HepG2 (cell line): ENCODE data around the gene PIGV. TPM values are rescaled to one million over a fixed set of nuclear protein-coding genes. Genes with fewer than 3 reads are reported as not detected.

Experiments
- ATAC-seq: fragments of 200-7000 bp; cut with Tn5 transposase; 3 replicates; pipeline ENCODE4 v1.9.1; 2020; ENCODE audit warnings: mild to moderate bottlenecking, moderate library complexity
- BruUV-seq: library from RNA; stranded (reverse); fragments of 400-500 nt; replicated peaks from 2 replicates; lab custom pipeline; 2021; lab: Mats Ljungman, UMichigan
- CTCF ChIA-PET: fragments of 300-600 bp; formaldehyde crosslinking; extraction: SDS; loops from one replicate; lab custom pipeline; 2021; ENCODE audit warnings: low total read pairs, inconsistent platforms, low intra/inter-chr PET ratio; lab: Yijun Ruan, JAX
- POLR2A ChIA-PET: fragments of 350-600 bp; sonication (Branson Sonifier 250); formaldehyde crosslinking; loops from one replicate; lab custom pipeline; 2020; ENCODE audit warnings: antibody characterized with exemption, inconsistent platforms; lab: Yijun Ruan, JAX
- DNase-seq: peaks from one replicate; pipeline ENCODE4 v3.0.0-alpha.2; 2015; ENCODE audit warnings: low spot score
- FAIRE-seq: peaks from 3 replicates; lab custom pipeline; 2011; peaks lifted over from hg19 to GRCh38; lab: Jason Lieb, UNC
- H2AFZ ChIP-seq: one replicate; pipeline ENCODE4 v1.6.1; 2011; ENCODE audit warnings: low read length, inconsistent platforms
- H3K27ac ChIP-seq: fragments of 300-600 bp; 3 replicates; pipeline ENCODE4 v1.8.0; 2011; ENCODE audit warnings: mixed run types, mild to moderate bottlenecking, mixed read lengths, low read length, inconsistent platforms; ENCODE audit not compliant: insufficient read depth; ENCODE audit errors: extremely low read length
- H3K27me3 ChIP-seq, 2 experiments: fragments of 200-600 bp in 1 of 2; 2 replicates in 1 of 2; 3 replicates in 1 of 2; pipeline versions ENCODE4 v1.6.0 to v1.8.0; 2011; ENCODE audit warnings: low read length in 2 of 2, mild to moderate bottlenecking in 2 of 2, moderate library complexity in 2 of 2, inconsistent platforms in 1 of 2; ENCODE audit not compliant: insufficient read depth in 2 of 2, control insufficient read depth in 1 of 2
- H3K36me3 ChIP-seq, 2 experiments: fragments of 200-600 bp in 1 of 2; replicated peaks in 1 of 2; 2 replicates in 1 of 2; 3 replicates in 1 of 2; pipeline versions ENCODE4 v1.5.1 to v1.8.0; 2011; ENCODE audit warnings: low read length in 2 of 2, inconsistent platforms in 1 of 2; ENCODE audit not compliant: insufficient read depth in 2 of 2, control insufficient read depth in 1 of 2
- H3K4me1 ChIP-seq: 2 replicates; pipeline ENCODE4 v1.5.1; 2012; ENCODE audit warnings: low read length, inconsistent platforms; ENCODE audit not compliant: insufficient read depth
- H3K4me2 ChIP-seq: 2 replicates; pipeline ENCODE4 v1.6.0; 2011; ENCODE audit warnings: low read depth, low read length, inconsistent platforms
- H3K4me3 ChIP-seq, 3 experiments: fragments of 200-600 bp in 1 of 3; sonication (generic), shearing (Covaris generic) in 1 of 3; replicated peaks in 1 of 3; 2 replicates each; pipeline ENCODE4 v1.5.1; 2011 to 2016; ENCODE audit warnings: low read length in 3 of 3, inconsistent platforms in 2 of 3, low read depth in 2 of 3, mild to moderate bottlenecking in 2 of 3, control low read depth in 1 of 3, mixed read lengths in 1 of 3; ENCODE audit not compliant: insufficient read depth in 1 of 3
- H3K79me2 ChIP-seq: one replicate; pipeline ENCODE4 v1.6.1; 2011; ENCODE audit warnings: low read length, inconsistent platforms; ENCODE audit not compliant: insufficient read depth
- H3K9ac ChIP-seq: 2 replicates; pipeline ENCODE4 v1.6.0; 2011; ENCODE audit warnings: mild to moderate bottlenecking, low read depth, low read length, inconsistent platforms; ENCODE audit not compliant: insufficient read depth
- H3K9me3 ChIP-seq: 2 replicates; pipeline ENCODE4 v1.5.1; 2012; ENCODE audit warnings: mild to moderate bottlenecking, low read length
- H4K20me1 ChIP-seq: 2 replicates; pipeline ENCODE4 v1.6.0; 2011; ENCODE audit warnings: inconsistent platforms, mild to moderate bottlenecking, low read length, moderate library complexity; ENCODE audit not compliant: insufficient read depth
- GABPA ChIP-seq, 2 experiments: IDR thresholded peaks; 2 replicates each; pipeline ENCODE4 v1.6.1; 2011 to 2016; ENCODE audit warnings: low read depth in 2 of 2, low read length in 1 of 2, missing biosample characterization in 1 of 2, missing genetic modification characterization in 1 of 2
- MAFF ChIP-seq: IDR thresholded peaks from 2 replicates; pipeline ENCODE4 v1.6.1; 2011; ENCODE audit warnings: low read depth, low read length, improper control_type of control experiment
- MAFK ChIP-seq, 2 experiments: IDR thresholded peaks in 1 of 2; conservative IDR thresholded peaks in 1 of 2; 2 replicates each; pipeline ENCODE4 v1.6.1; 2011; ENCODE audit warnings: improper control_type of control experiment in 2 of 2, low read length in 2 of 2
- RBM22 ChIP-seq: fragments of 200-400 bp; formaldehyde crosslinking; optimal IDR thresholded peaks from 2 replicates; pipeline ENCODE3; 2017; ENCODE audit warnings: mild to moderate bottlenecking, low read length, moderate library complexity
- ZC3H13 ChIP-seq: sonication (generic); formaldehyde crosslinking; IDR thresholded peaks from 2 replicates; pipeline ENCODE4 v1.8.1; 2023; ENCODE audit warnings: mild to moderate bottlenecking, missing genetic modification reagents, moderate library complexity
- ZNF33A ChIP-seq: sonication (generic); formaldehyde crosslinking; IDR thresholded peaks from 2 replicates; pipeline ENCODE4 v1.5.1; 2020; ENCODE audit warnings: missing genetic modification reagents, mild to moderate bottlenecking, moderate library complexity, borderline replicate concordance
- WGBS: methylation state at CpG from one replicate; pipeline ENCODE4 v1.1.6; 2017; ENCODE audit warnings: low lambda C conversion rate; 5-methylcytosine and 5-hydroxymethylcytosine counted together
- in situ Hi-C: cut with HindIII; loops from 2 replicates; pipeline ENCODE4 v1.10.0; 2017; ENCODE audit warnings: low pct_unique_long_range_greater_than_20kb; ENCODE audit not compliant: extremely low pct_ligation_motif_present
- intact Hi-C: fragments of 100-400 bp; cut with micrococcal nuclease; formaldehyde crosslinking; loops from one replicate; pipeline ENCODE4 v1.10.0; 2022; ENCODE audit not compliant: unreplicated experiment
- polyA plus RNA-seq, 8 experiments: library from polyadenylated mRNA; depleted of rRNA in 3 of 8; stranded (reverse) in 7 of 8; unstranded in 1 of 8; fragments of >200 nt; fragmentation: Illumina TruSeq in 4 of 8; extraction: Trizol in 4 of 8; gene quantifications; 2 replicates each; pipeline versions ENCODE4 v1.2.1 to v1.2.3, GENCODE V29; 2011 to 2016; ENCODE audit warnings: low read depth in 4 of 8, missing spikeins in 1 of 8, mixed read lengths in 1 of 8; ENCODE audit not compliant: insufficient read depth in 1 of 8
- total RNA-seq, 5 experiments: library from RNA; depleted of rRNA; stranded (reverse); fragments of >200 nt; fragmentation: Illumina TruSeq; extraction: Trizol; gene quantifications; 2 replicates each; pipeline ENCODE4 v1.2.3, GENCODE V29; 2016; ENCODE audit warnings: low read depth in 1 of 5

PIGV gene
- total and polyA plus RNA-seq, 2 of the 13 experiments (the other 11 are each of a cell fraction or from before 2014, with no cell fraction given), result 13.5 to 22.7 TPM

DNA sequence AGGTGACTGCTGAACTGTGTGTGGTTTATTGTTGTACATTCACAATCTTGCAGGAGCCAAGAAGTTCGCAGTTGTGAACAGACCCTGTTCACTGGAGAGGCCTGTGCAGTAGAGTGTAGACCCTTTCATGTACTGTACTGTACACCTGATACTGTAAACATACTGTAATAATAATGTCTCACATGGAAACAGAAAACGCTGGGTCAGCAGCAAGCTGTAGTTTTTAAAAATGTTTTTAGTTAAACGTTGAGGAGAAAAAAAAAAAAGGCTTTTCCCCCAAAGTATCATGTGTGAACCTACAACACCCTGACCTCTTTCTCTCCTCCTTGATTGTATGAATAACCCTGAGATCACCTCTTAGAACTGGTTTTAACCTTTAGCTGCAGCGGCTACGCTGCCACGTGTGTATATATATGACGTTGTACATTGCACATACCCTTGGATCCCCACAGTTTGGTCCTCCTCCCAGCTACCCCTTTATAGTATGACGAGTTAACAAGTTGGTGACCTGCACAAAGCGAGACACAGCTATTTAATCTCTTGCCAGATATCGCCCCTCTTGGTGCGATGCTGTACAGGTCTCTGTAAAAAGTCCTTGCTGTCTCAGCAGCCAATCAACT, 6.4 kb upstream of the PIGV start:
- in situ Hi-C loops, result no loop called here
- no peak overlapping the region for H2AFZ ChIP-seq
- H3K4me3 ChIP-seq, result no peak overlapping the region
- H3K27me3 ChIP-seq, result no peaks in the 10 kb centered on the region
- FAIRE-seq (no peak), DNase-seq (no peak), ATAC-seq (no peak)
- intact Hi-C loops, result no loop called here
- peaks cover 50% of the 10 kb centered on the region for H3K4me1 ChIP-seq
- peaks cover 4% of the 10 kb centered on the region for H3K79me2 ChIP-seq
- BruUV-seq, result TSS peak; percentile 31
- ChIA-PET CTCF (no interaction called here), POLR2A (no interaction called here)
- no peaks in the 10 kb centered on the region for H3K9me3 ChIP-seq
- no peak overlapping the region for H3K4me2 ChIP-seq
- no peak overlapping the region for H3K27ac ChIP-seq
- H4K20me1 ChIP-seq, result no peaks in the 10 kb centered on the region
- H3K36me3 ChIP-seq, result peaks cover 19 to 42% of the 10 kb centered on the region in 2 experiments
- no peak overlapping the region for H3K9ac ChIP-seq
- WGBS, result 95% methylated on average over 11 of the region's 11 CpGs
- peak; percentile 56 for TF ChIP-seq RBM22
- no peak for TF ChIP-seq GABPA (IDR thresholded peaks at IDR 0.05; ENCODE audit: low read depth, low read length)
- no peak for TF ChIP-seq GABPA (CRISPR knock-in tag; IDR thresholded peaks at IDR 0.05; ENCODE audit: low read depth)
- peak; percentile 68 to 78 for TF ChIP-seq MAFK (conservative IDR thresholded peaks at IDR 0.05 in 1 of 2, IDR thresholded peaks at IDR 0.05 in 1 of 2; ENCODE audit: low read length in 2 of 2)
- TF ChIP-seq MAFF, result peak; percentile 73

DNA sequence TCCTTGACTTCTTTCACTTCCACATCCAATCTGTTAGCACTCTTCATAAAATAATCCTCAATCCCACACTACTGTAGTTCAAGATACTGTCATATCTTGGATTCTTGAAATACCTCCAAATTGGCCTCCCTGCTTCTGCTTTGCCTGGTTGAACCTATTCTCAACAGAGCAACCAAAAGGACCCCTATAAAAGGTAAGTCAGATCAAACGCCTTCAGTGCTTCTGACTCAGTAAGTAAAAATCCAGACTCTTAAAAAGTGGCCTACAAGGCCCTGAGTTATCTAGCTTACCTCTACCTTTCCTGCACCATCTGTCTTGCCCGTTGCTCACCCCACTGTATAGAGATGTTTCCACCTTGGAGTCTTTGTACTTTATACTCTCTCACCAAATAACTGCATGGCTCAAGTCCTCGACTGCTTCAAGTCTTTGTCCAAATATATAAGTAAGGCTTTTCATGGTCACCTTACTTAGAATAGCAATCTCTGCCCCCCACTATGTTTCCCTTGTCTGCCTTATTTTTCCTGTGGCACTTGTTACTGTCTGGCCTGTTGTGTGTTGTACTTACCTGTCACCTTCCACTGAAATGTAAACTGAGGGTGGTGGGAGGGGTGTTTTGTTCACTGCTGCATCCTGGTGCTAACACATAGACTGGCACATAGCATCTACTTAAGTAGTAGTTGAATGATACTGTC, 5.1 kb upstream of the PIGV start:
- Histone ChIP-seq H4K20me1 (no peaks in the 10 kb centered on the region), H3K4me3 (no peak overlapping the region), H3K27me3 (no peaks in the 10 kb centered on the region; a peak in 1 of 5 replicates), H3K79me2 (peaks cover 4% of the 10 kb centered on the region)
- ATAC-seq, result no peak
- TF ChIP-seq RBM22, result peak; percentile 79
- TF ChIP-seq ZNF33A (CRISPR knock-in tag), result no peak
- TF ChIP-seq ZC3H13 (CRISPR knock-in tag), result 0 out of 2 replicates have a peak, but pooled peaks have one; percentile 11
- TF ChIP-seq, all 625 proteins: peak for 2
- H3K4me1 ChIP-seq, result peaks cover 60% of the 10 kb centered on the region
- in situ Hi-C loops (no loop called here), intact Hi-C loops (no loop called here)
- peaks cover 15 to 30% of the 10 kb centered on the region in 2 experiments for H3K36me3 ChIP-seq
- FAIRE-seq (no peak), DNase-seq (no peak)
- H3K4me2 ChIP-seq, result no peak overlapping the region
- ChIA-PET CTCF (no interaction called here), POLR2A (interaction anchor here (1.5 to 7.0 kb wide), 4 partner anchors 10 to 83 kb away, joined by 3 to 80 read pairs (median 20); no protein-coding TSS in a partner anchor)
- H2AFZ ChIP-seq, result no peak overlapping the region
- no TSS peak for BruUV-seq
- H3K9me3 ChIP-seq, result no peaks in the 10 kb centered on the region
- H3K9ac ChIP-seq, result no peak overlapping the region
- 60% methylated on average over 3 of the region's 3 CpGs for WGBS
- H3K27ac ChIP-seq, result peak overlapping the region; percentile 63
